HG02840 (cell line): ENCODE results near the gene WWOX.

Source experiments
- ATAC-seq: cut with Tn5 transposase; IDR thresholded peaks from one replicate; pipeline ENCODE4 v1.9.1; 2021; ENCODE audit warnings: mild to moderate bottlenecking, moderate library complexity, moderate number of reproducible peaks; ENCODE audit not compliant: unreplicated experiment, low FRiP score

WWOX gene

DNA sequence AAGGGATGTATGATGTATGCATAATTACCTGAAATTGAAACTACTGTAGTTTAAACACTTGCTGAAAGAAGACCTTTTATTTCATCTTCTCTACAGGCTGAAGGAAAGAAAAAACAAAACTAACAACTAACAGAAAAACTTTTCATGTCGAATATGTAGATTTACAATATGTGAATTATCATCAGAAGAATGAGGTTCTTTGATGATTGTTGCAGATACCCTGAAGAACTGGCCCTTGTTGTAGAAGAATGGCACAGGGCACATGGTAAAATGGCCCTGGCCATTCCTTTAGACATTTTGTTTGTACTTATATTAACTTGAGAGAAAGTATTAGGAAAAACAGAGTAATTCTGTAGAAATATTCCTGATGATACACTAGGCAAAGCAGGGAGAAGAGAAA lies 1057.3 kb downstream of the WWOX start:
- no peak for ATAC-seq

DNA sequence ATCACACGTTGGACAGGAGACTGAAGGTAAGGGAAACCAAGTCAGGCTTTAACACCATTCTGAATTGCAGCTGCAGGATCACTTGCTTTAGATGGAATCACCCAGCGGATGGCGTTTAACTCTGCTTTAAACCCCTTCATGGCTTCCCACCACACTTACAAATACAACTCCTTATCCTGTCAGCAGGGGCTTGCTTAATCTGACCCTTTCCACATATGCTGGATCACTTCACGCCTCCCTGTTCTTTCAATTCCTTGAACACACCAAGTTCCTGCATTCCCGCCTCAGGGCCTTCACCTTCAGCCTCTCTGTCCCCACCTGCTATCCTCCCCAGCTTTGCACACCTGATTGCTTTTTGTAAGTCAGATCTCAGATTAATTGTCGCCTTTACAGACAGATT lies 1058.9 kb downstream of the WWOX start:
- no peak for ATAC-seq

DNA sequence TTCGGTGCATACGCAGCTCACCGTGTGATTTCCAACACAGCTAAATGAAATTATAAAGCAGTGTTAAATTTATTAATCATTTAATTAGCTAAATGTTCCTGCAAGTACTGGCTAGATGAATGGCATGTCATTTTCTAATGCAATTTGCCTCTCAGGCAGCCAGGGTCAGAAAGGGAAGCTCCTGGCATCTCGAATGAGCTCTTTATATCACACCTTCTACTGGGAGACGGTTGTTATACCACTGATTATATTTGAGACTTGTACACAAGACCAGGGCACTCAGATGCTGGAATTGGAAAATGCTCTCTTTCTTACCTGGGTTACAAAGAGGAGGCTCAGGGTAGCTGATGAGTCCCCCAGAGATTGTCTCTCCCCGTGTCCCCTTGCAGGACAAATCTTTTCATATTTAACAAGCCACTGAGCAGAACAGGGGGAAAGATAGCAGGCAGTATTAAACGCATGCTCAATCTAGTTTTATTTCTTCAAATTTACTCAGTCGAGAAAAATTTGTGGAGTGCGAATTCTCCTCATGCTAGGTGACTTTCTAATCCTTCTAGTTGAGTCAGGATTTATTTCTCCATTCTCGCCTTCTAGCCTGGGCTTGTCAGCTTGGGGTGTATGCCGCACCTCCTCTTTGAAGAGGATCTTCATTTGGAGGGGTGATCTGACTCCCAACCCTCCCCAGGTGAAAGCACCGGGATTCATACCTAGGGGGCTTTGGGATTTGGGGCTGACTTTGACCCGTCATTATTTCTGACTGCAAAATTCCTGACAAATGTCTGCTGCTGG lies 1060.0 kb downstream of the WWOX start:
- ATAC-seq: no peak

DNA sequence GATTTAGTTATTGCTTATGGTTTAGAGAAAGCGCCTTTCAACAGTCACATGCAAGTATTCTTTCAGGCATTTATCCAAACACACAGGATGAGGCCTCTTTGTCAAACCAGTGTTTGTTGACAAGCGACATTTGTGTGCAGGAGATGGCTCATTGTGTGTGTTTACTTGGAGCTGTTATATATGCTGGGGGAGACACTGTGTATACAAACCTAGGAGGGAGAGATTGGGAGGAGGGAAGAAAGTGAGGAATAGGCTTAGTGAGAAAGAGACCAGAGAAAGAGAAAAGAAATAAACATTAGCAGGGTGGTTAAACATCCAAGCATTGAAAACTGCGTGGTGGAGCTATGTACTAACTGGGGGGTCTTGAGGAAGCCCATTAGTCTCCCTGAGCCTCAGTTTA lies 1063.5 kb downstream of the WWOX start:
- no peak for ATAC-seq

DNA sequence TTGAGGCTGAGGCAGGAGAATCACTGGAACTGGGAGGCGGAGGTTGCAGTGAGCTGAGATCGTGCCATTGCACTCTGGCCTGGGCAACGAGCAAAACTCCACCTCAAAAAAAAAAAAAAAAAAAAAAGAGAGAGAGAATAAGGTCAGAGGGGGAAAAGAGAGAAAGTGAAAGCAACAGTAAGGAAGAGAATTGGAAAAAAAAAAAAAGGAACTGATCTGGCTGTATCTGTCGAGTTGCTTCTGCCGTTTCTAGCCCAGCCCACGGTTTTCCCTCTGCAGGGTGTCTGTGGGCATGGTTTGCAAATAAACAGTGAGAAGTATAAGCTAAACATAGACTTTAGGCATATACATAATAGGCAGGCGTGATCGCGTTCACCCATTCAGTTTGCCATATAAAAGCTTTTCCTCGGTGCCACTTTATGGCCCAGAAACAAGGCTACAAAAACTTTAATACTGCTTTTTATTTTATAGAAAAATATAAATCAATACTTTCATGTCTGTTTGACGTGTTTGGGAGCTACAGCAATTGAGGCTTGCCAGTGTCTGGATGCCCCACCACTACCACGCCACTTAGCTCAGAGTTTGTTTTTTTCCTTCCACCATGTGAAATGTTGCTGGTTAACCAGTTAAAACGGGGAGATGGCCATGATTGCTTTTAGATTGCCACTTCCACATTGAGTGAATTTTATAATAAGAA lies 1064.4 kb downstream of the WWOX start:
- ATAC-seq: no peak

DNA sequence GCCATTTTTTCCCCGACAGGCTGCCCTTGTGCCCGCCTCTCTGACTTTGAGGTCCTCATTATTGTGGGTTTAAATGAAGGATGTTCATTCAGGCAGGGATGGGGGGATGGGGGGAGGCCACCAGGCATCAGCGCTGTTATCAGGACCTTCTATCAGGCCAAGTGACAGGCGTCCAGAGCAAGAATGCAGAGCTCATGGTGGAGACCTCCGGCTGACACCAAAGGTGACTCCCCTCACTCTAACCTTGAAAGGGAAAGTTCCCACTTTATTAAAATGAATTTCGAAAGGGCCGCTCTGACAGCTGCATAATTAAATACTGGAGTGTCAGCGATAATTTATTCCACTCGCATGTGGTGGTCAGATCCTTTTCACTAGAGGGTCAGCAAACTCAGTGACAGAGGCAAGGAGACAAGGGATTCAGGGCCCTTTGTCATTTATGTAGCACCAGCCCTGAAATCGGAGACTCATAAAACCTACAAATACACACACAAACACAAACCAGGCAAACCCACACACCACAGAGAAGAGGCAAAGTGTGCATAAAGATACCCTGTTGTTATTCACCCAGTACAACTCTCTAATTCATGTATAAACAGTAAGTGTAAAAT lies 1065.0 kb downstream of the WWOX start:
- no peak for ATAC-seq

DNA sequence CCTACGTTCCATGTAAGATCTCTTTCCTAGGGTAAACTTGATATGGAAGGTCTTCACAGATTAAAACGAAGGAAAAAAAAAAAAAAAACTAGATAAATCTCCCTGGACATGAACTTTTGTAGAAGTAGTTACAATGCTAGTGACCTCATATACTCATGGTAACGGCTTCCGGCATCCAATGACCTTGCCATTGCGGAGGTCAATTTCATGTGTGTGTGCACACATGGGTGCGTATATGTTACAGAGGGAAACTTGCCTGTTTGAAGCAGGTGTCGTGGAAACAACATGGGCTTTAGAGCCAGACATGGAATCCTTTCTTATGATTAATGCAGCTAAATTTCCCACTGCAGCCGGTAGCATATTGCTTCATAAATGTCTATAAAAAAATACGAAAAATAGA lies 1065.6 kb downstream of the WWOX start:
- no peak for ATAC-seq

DNA sequence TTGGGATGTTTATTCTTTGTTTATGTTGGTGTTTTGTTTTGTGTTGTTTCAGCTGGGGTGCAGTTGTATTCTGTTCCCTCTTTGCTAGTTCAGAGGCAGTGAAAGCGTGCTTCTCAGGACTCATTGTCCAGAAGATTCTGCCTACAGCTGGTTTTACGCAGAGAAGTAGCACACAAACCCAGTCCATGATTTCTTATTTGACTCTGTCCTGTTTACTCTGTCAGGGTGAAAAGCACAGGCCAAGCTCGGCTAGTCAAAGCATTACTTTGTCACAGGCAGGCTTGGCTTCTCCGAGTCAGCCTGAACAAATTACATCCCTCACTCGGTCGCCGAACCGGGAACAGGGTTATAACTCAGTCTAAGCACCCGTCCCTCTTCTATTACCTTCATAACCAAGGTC lies 1066.1 kb downstream of the WWOX start:
- no peak for ATAC-seq

DNA sequence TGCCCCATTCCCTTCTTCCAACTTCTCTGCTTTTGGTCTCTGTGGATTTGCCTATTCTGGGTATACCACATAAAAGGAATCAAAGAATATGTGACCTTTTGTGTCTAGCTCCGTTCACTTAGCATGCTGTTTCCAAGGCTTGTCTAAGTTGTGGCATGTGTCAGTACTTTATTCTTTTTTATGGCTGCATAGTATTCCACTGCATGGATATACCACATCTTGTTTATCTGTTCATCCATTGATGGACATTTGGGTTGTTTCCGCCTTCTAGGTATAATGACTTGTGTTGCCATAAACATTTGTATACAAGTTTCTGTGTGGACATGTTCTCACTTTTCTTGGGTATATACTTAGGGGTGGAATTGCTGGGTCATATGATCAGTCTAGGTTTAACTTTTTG lies 1068.4 kb downstream of the WWOX start:
- ATAC-seq: no peak

DNA sequence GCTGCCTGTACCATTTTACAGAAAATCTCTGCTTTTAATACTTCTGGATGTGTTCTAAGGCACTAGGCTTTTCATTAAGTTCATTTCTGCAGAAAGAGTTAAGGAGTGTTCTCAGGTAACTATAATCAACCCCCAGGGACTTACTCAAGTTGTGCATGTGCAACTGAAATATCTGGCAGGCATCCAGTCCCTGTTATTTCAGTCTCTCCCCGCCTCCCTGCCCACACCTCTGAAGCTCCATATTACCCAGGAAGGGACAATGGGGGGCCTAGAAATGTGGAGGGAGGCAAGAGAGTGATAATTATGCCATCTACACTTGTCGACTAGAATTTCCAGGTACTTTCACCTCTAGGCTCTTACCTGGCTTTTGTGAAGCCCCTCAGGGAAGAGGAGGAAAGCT lies 1068.9 kb downstream of the WWOX start:
- no peak for ATAC-seq

DNA sequence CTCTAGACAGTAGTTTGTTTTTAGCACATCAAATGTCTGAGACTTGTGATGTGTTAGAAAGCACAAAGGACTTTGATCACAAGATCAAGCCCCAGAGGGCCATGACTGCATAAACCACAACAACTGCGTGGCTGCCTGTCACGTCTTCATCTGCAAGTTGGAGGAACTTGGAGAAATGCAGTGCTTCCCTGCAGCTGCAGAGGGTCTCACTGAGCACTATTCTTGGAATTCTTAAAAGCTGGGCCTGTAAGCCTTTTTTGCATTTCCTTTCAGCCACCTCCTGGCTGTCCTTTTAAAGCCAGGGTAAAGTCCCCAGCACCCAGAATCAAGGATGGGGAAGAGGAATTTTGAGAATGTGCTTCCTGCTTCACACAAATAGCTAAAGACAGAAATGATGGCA lies 1069.8 kb downstream of the WWOX start:
- no peak for ATAC-seq

DNA sequence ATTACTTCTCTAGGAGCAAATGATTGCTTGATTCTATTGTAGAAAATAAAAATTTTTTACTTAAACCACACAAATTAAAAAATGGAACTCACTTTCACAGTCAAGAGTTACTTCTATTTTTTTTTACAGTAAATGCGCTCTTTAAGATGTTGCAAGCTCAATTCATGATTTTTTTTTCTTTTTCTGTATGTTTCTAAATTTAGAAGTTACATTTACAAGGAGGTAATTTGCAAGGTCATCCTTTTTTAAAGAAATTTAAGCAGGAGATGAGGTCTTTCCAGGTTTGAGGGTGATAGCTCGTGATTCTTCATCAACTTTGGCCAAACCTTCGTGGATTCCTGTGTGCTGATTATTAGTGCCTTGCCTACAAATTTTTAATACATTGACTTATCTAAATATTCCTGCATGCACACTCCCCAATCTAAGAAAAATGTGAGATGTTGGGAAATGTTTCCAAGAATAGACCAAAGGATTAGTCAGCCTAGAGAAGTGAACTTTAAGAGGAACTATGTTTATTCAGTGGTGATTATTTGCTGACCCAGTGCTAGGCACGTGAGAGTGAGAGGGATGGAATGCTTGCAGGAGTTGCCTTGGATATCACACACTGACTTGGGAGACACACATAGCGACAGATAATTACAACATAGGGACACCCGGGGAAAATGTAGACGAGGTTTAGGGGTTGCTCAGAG lies 1071.2 kb downstream of the WWOX start:
- no peak for ATAC-seq

DNA sequence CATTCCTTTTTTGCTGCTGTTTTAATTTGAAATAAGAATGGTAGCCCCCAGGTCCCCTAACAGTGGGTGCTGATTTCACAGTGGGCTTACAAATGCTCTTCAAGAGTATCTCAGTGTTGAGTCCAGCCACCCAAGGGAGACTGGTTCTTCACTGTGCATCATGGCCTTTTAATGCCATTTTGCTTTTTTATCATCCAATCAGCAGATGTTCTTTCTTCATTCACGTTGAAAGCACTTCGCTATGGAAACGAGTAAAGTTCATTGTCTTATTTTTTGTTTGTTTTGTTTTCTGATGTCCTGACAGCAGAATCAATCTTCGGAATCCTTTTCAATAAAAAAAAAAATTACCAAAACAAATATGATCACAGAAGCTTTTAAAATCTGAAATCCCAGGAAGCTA lies 1072.0 kb downstream of the WWOX start:
- ATAC-seq: no peak

DNA sequence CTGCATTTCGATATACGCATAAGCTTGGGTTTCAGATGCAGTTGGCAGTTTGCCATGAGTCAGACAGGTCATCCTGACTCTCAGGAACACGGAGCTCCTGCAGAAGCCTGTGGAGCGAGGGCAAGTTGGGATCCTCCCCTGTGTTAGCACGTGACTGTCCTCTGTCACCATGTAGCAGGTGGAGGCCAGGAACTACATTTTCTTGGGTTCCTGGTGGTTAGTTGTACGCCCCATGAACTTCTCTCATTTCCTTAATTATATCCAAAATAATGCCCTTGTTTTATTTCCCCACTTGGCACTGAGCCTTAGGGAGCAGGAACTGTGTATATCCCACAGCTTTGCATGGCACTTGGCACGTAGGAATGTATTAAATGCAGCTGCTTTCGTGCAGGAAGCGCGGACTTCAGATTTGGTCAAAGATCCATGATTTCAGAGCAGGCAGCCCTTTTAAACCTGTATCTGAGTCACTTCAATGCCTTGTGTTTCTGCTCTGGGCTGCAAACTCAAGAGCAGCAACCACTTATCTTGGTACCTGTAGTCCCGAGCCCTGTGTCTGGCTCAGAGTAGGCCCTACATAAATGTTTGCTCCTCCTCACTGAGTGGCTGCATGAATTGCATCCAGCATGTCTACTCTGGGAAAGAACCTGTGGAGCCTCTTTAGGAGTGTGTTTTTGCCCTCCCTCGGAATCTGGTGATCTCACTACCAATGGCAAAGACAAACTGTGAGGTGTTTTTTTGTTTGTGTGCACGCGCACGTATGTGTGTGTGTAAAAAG lies 1072.7 kb downstream of the WWOX start:
- no peak for ATAC-seq

DNA sequence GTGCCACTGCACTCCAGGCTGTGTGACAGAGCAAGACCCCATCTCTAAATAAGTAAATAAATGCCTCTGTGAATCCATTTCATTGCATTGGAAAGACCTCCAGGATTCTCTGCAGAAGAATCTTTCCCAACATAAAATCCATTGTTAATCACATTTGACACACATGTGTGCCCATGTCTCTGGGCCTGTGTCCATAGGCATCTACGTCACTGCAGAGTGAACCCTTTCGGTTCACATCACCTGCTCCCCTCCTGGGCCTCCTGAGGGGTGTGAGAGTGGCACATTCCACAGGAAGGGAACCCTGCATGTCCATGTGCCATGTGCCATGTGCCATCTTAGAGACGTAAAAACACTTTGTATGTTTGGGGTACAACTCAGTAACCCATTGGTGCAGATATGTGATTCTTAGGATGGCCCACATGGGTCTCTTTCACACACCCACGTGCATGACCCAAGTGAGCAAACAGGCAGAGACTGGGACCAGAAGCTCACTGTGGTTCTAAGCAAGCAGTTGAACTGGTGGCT lies 1073.6 kb downstream of the WWOX start:
- ATAC-seq: no peak

DNA sequence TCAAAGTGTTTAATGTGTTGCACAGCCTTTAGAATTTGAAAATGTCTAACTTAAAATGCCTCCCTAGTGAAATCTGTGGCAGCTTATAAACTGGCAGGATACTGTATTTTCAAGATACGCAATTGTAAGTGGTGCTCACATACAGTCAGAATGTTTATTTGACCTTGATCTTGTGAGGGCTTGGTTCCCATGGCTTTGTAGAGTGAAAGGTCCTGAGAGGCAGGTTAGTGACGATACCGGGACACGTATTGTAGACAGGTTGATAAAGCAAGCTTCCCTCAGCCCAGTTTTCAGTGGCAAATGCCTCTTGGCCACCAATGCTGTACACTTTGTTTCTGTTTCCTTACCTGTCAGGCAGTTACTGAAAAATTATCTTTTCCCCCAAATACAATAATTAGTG lies 1074.5 kb downstream of the WWOX start:
- ATAC-seq: no peak

DNA sequence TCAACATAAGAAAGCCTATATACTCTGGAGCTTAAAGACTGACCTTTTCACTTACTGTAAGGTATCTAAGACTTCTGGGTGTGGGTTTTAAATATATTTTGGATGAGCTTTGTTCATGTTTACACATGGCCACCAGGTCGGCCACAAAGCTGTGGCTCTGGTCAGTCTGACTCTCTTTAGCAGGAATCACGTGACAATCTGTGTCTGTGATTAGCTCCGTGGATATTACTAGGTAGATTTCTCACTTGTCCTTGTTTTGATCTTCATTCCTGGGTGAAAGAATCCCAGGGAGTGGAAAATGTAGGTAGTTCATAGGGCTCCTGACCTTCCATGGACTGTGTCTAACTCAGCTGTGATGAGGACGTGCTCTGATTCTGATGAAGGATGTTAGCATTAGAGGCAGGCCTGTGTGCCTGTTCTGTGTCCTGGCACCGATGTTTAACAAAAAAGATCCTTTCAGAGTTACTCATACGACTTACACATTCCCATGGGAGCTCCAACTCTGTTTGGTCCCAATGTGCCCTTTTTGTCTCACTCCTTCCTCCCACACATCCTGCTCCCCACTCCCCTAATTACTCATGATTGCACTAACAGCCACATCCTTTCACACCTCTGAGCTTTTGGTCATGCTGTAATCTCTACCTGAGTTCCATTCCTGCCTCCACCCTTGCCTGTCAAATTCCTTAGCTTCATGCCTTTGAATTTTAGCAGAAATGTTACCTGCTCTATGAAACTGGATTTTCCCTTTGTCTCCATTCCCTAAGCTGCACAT lies 1076.0 kb downstream of the WWOX start:
- no peak for ATAC-seq

DNA sequence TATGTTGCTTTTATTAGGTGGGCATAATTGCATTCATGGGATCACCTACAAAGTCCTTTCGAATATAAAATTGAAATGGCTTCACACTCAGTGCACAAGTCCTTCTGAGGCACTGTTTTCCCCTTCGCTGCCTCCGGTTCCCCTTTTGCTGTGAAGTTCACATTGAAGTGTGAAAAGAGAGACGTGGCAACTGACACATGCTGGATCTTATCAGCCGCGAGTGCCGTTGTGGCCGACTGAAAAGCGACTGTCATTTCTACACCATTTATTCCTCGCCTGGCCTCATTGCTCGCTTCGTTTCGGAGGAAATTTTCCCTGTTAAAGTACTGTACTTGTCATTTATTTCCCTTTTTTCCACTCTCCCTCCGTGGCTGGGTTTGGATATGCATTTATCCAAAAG lies 1077.6 kb downstream of the WWOX start:
- ATAC-seq: no peak

DNA sequence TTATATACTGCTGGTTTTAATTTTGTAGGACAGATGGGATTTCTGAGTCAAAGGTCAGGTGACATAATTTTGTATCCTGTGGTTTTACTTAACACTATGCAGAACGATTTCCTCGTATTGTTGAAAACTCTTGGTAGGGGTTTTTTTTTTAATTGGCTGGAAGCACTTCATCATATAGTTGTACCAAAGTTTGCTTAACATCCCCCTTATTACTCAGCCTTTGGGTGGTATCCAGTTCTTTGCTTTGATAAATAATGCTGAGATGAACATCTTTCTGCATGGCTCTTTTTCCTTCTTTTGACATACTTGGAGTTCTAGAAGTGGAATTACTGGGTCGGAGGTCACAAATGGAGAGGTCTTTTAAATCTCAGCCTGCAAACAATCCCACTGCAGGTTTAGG lies 1082.0 kb downstream of the WWOX start:
- no peak for ATAC-seq

DNA sequence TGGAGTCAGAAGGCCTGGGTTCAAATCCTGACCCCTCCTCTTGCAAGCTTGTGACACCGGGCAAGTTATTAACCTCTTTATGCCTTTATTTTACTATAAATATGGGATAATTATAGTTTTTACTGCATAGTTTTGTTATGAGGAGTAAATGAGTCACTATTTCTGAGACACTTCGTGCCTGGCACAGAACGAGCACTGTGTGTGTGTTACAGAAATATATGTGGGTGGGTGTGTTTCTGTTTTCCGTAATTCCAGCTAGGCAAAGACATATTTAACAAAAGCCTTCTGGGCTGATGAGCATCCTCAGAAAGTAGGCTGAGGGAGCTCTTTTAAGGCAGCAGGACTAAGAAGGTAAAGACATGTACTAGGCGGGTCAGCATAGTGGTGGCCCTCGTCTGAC lies 1083.2 kb downstream of the WWOX start:
- no peak for ATAC-seq
